ENCODE measurements around the gene SELPLG. TPM values are rescaled to one million over a fixed set of nuclear protein-coding genes. Genes with fewer than 3 reads are reported as not detected.

Gene SELPLG
- total and polyA plus RNA-seq, 2 donors (not counting 1 experiment from before 2014, with no cell fraction given), result 6.1 to 8.0 TPM

GRCh38 chr12:108583991-108584390, 49.7 kb downstream of the SELPLG start:
- peaks cover 11% of the 10 kb centered on the region for H3K4me1 Mint-ChIP-seq
- Histone ChIP-seq H3K4me2 (replicated peaks; ENCODE audit: low read depth, low read length, poor library complexity, severe bottlenecking) (no peak overlapping the region), H3K79me2 (ENCODE audit: control insufficient read depth, insufficient read depth, low read length) (no peaks in the 10 kb centered on the region), H3K27ac (ENCODE audit: low read length in 2 of 2) (no peak overlapping the region), H3K9ac (ENCODE audit: low read length) (no peak overlapping the region), H3K4me1 (ENCODE audit: control insufficient read depth in 2 of 2, insufficient read depth in 2 of 2, low read length in 2 of 2) (peaks cover 7 to 9% of the 10 kb centered on the region in 2 donors), H3K27me3 (replicated peaks in 1 of 4; ENCODE audit: control extremely low read depth in 1 of 4, control insufficient read depth in 3 of 4, insufficient read depth in 4 of 4, low read length in 3 of 4) (no peaks in the 10 kb centered on the region), H3K4me3 (ENCODE audit: control extremely low read depth in 1 of 5, extremely low read depth in 1 of 5, insufficient read depth in 1 of 5, low read depth in 2 of 5, low read length in 4 of 5) (no peak overlapping the region), H2AFZ (ENCODE audit: insufficient read depth, low read depth, low read length, poor library complexity, severe bottlenecking) (no peak overlapping the region), H4K20me1 (ENCODE audit: control insufficient read depth, insufficient read depth, low read length, poor library complexity, severe bottlenecking) (no peaks in the 10 kb centered on the region), H3K9me3 (ENCODE audit: control extremely low read depth in 1 of 3, control insufficient read depth in 2 of 3, insufficient read depth in 1 of 3, low read length in 2 of 3) (peaks cover 0 to under 1% (median 0%) of the 10 kb centered on the region in 3 donors), H3K36me3 (replicated peaks in 1 of 2; ENCODE audit: control extremely low read depth in 1 of 2, control insufficient read depth in 1 of 2, extremely low read depth in 1 of 2, insufficient read depth in 2 of 2, low read length in 1 of 2) (no peaks in the 10 kb centered on the region)
- TF ChIP-seq CTCF (IDR thresholded peaks at IDR 0.05) (no peak), EZH2 (IDR thresholded peaks at IDR 0.05; ENCODE audit: borderline replicate concordance, insufficient read depth, low read depth, low read length, poor library complexity, severe bottlenecking) (no peak)
- no peak overlapping the region for H3K4me3 Mint-ChIP-seq
- CTCF ChIA-PET, result no interaction called here
- peaks cover 4% of the 10 kb centered on the region for H3K27me3 Mint-ChIP-seq
- WGBS (ENCODE audit: insufficient coverage), result 89% methylated on average over 4 of the region's 7 CpGs
- no peak for ATAC-seq (ENCODE audit: low read depth)
- DNase-seq, result no peak
- POLR2A ChIA-PET, result interaction anchor here (1.3 kb wide), 1 partner anchor 50 kb away, joined by 3 read pairs; no protein-coding TSS in a partner anchor
- H3K27ac Mint-ChIP-seq, result no peak overlapping the region
- H3K9me3 Mint-ChIP-seq (ENCODE audit: insufficient read depth), result no peaks in the 10 kb centered on the region
- intact Hi-C loops (cut with micrococcal nuclease), result no loop called here

- intact Hi-C loops (cut with micrococcal nuclease), result no loop called here
- WGBS (ENCODE audit: insufficient coverage), result 74% methylated on average over 7 of the region's 10 CpGs
- POLR2A ChIA-PET, result interaction anchor here (1.3 kb wide), 1 partner anchor 51 kb away, joined by 3 read pairs; no protein-coding TSS in a partner anchor
- Mint-ChIP-seq H3K4me3 (no peak overlapping the region), H3K27ac (no peak overlapping the region), H3K9me3 (ENCODE audit: insufficient read depth) (peaks cover 3% of the 10 kb centered on the region), H3K4me1 (peaks cover 16% of the 10 kb centered on the region), H3K27me3 (peaks cover 4% of the 10 kb centered on the region)
- CTCF ChIA-PET, result no interaction called here
- ATAC-seq (ENCODE audit: low read depth) (no peak), DNase-seq (no peak)
- Histone ChIP-seq H4K20me1 (ENCODE audit: control insufficient read depth, insufficient read depth, low read length, poor library complexity, severe bottlenecking) (no peaks in the 10 kb centered on the region), H3K9me3 (ENCODE audit: control extremely low read depth in 1 of 3, control insufficient read depth in 2 of 3, insufficient read depth in 1 of 3, low read length in 2 of 3) (peaks cover 0 to 4% (median 0%) of the 10 kb centered on the region in 3 donors), H3K27ac (ENCODE audit: low read length in 2 of 2) (no peak overlapping the region), H3K79me2 (ENCODE audit: control insufficient read depth, insufficient read depth, low read length) (no peaks in the 10 kb centered on the region), H3K4me2 (replicated peaks; ENCODE audit: low read depth, low read length, poor library complexity, severe bottlenecking) (no peak overlapping the region), H3K9ac (ENCODE audit: low read length) (no peak overlapping the region), H2AFZ (ENCODE audit: insufficient read depth, low read depth, low read length, poor library complexity, severe bottlenecking) (no peak overlapping the region), H3K27me3 (replicated peaks in 1 of 4; ENCODE audit: control extremely low read depth in 1 of 4, control insufficient read depth in 3 of 4, insufficient read depth in 4 of 4, low read length in 3 of 4) (no peaks in the 10 kb centered on the region), H3K4me1 (ENCODE audit: control insufficient read depth in 2 of 2, insufficient read depth in 2 of 2, low read length in 2 of 2) (peaks cover 7 to 9% of the 10 kb centered on the region in 2 donors), H3K36me3 (replicated peaks in 1 of 2; ENCODE audit: control extremely low read depth in 1 of 2, control insufficient read depth in 1 of 2, extremely low read depth in 1 of 2, insufficient read depth in 2 of 2, low read length in 1 of 2) (no peaks in the 10 kb centered on the region), H3K4me3 (ENCODE audit: control extremely low read depth in 1 of 5, extremely low read depth in 1 of 5, insufficient read depth in 1 of 5, low read depth in 2 of 5, low read length in 4 of 5) (no peak overlapping the region)
- no peak for TF ChIP-seq CTCF (IDR thresholded peaks at IDR 0.05)
- no peak for TF ChIP-seq EZH2 (IDR thresholded peaks at IDR 0.05; ENCODE audit: borderline replicate concordance, insufficient read depth, low read depth, low read length, poor library complexity, severe bottlenecking)
Observed at GRCh38 chr12:108582978-108583770, 50.5 kb downstream of the SELPLG start.
